IPS DF 6.9 (cell line): Measurements from ENCODE around the gene FNDC3B.

Experiments
- DNase-seq: peaks from one replicate; pipeline ENCODE4 v3.0.0-alpha.2; 2013; ENCODE audit warnings: low read depth, low spot score
- H3K27ac ChIP-seq: one replicate; pipeline ENCODE4 v1.5.1; 2013; ENCODE audit warnings: low read length, control low read depth
- H3K27me3 ChIP-seq: 2 replicates; pipeline ENCODE4 v1.6.1; 2013; ENCODE audit warnings: mild to moderate bottlenecking, low read length; ENCODE audit not compliant: control insufficient read depth, insufficient read depth
- H3K36me3 ChIP-seq: 2 replicates; pipeline ENCODE4 v1.6.1; 2013; ENCODE audit warnings: low read length; ENCODE audit not compliant: control insufficient read depth, insufficient read depth
- H3K4me1 ChIP-seq: 2 replicates; pipeline ENCODE4 v1.6.1; 2013; ENCODE audit warnings: low read length; ENCODE audit not compliant: control insufficient read depth, insufficient read depth
- H3K4me3 ChIP-seq: 2 replicates; pipeline ENCODE4 v1.5.1; 2013; ENCODE audit warnings: mild to moderate bottlenecking, low read length
- H3K9me3 ChIP-seq: 2 replicates; pipeline ENCODE4 v1.6.1; 2013; ENCODE audit warnings: low read length, inconsistent platforms; ENCODE audit not compliant: control insufficient read depth, insufficient read depth
- WGBS: extraction: QIAGEN DNeasy Blood & Tissue Kit; methylation state at CpG from one replicate; pipeline ENCODE4 v1.1.7; 2013; ENCODE audit warnings: mixed read lengths, missing lambda C conversion rate; ENCODE audit not compliant: insufficient read length, insufficient coverage; 5-methylcytosine and 5-hydroxymethylcytosine counted together

Gene FNDC3B

GRCh38 chr3:172073262-172073915 is 34.0 kb downstream of the FNDC3B start:
- H3K9me3 ChIP-seq = no peaks in the 10 kb centered on the region
- H3K27ac ChIP-seq = no peak overlapping the region
- H3K4me1 ChIP-seq = peaks cover 4% of the 10 kb centered on the region; the same call in 1 of the 2 replicates
- WGBS = no CpG with 5 or more reads among the region's 5 CpGs
- no peak for DNase-seq
- H3K27me3 ChIP-seq = no peaks in the 10 kb centered on the region
- H3K4me3 ChIP-seq = no peak overlapping the region
- H3K36me3 ChIP-seq = no peaks in the 10 kb centered on the region

GRCh38 chr3:172074032-172074431 is 34.7 kb downstream of the FNDC3B start:
- no peak for DNase-seq
- Histone ChIP-seq H3K4me3 (no peak overlapping the region), H3K4me1 (peaks cover 3% of the 10 kb centered on the region; the same call in 1 of the 2 replicates), H3K36me3 (no peaks in the 10 kb centered on the region), H3K27ac (no peak overlapping the region), H3K9me3 (no peaks in the 10 kb centered on the region), H3K27me3 (no peaks in the 10 kb centered on the region)
- no CpG with 5 or more reads among the region's 2 CpGs for WGBS

- H3K4me1 ChIP-seq = 0 out of 2 replicates have a peak, but pooled peaks cover 3% of the 10 kb centered on the region
- H3K9me3 ChIP-seq = no peaks in the 10 kb centered on the region
- WGBS = no CpG with 5 or more reads among the region's 4 CpGs
- DNase-seq = no peak
- H3K4me3 ChIP-seq = no peak overlapping the region
- no peaks in the 10 kb centered on the region for H3K27me3 ChIP-seq
- H3K27ac ChIP-seq = no peak overlapping the region
- H3K36me3 ChIP-seq = no peaks in the 10 kb centered on the region
These were observed 35.2 kb downstream of the FNDC3B start for GRCh38 chr3:172074586-172074985.

GRCh38 chr3:172076212-172076611 is 36.8 kb downstream of the FNDC3B start:
- 0 out of 2 replicates have a peak, but pooled peaks cover 3% of the 10 kb centered on the region for H3K4me1 ChIP-seq
- no peak for DNase-seq
- H3K27me3 ChIP-seq = no peaks in the 10 kb centered on the region
- H3K27ac ChIP-seq = no peak overlapping the region
- H3K36me3 ChIP-seq = no peaks in the 10 kb centered on the region
- H3K9me3 ChIP-seq = no peaks in the 10 kb centered on the region
- no CpG with 5 or more reads among the region's 2 CpGs for WGBS
- H3K4me3 ChIP-seq = no peak overlapping the region

- Histone ChIP-seq H3K4me3 (no peak overlapping the region), H3K27ac (no peak overlapping the region), H3K27me3 (no peaks in the 10 kb centered on the region), H3K9me3 (no peaks in the 10 kb centered on the region), H3K4me1 (0 out of 2 replicates have a peak, but pooled peaks cover 3% of the 10 kb centered on the region), H3K36me3 (0 out of 2 replicates have a peak, but pooled peaks cover 2% of the 10 kb centered on the region)
- no CpG with 5 or more reads among the region's 4 CpGs for WGBS
- no peak for DNase-seq
These were observed 37.9 kb downstream of the FNDC3B start for GRCh38 chr3:172077197-172077757.

- no peak overlapping the region for H3K27ac ChIP-seq
- DNase-seq = no peak
- no CpG with 5 or more reads among the region's 4 CpGs for WGBS
- no peak overlapping the region for H3K4me3 ChIP-seq
- no peaks in the 10 kb centered on the region for H3K9me3 ChIP-seq
- 0 out of 2 replicates have a peak, but pooled peaks cover 1% of the 10 kb centered on the region for H3K4me1 ChIP-seq
- no peaks in the 10 kb centered on the region for H3K27me3 ChIP-seq
- H3K36me3 ChIP-seq = 0 out of 2 replicates have a peak, but pooled peaks cover 2% of the 10 kb centered on the region
These were observed 38.9 kb downstream of the FNDC3B start for GRCh38 chr3:172078244-172078643.

- WGBS = no CpG with 5 or more reads among the region's 6 CpGs
- no peaks in the 10 kb centered on the region for H3K27me3 ChIP-seq
- no peak overlapping the region for H3K4me3 ChIP-seq
- H3K27ac ChIP-seq = no peak overlapping the region
- no peak for DNase-seq
- 0 out of 2 replicates have a peak, but pooled peaks cover 2% of the 10 kb centered on the region for H3K36me3 ChIP-seq
- H3K4me1 ChIP-seq = 0 out of 2 replicates have a peak, but pooled peaks cover 1% of the 10 kb centered on the region
- H3K9me3 ChIP-seq = no peaks in the 10 kb centered on the region
These were observed 39.3 kb downstream of the FNDC3B start for GRCh38 chr3:172078721-172079120.

- DNase-seq = no peak
- Histone ChIP-seq H3K4me1 (no peaks in the 10 kb centered on the region), H3K4me3 (no peak overlapping the region), H3K36me3 (0 out of 2 replicates have a peak, but pooled peaks cover 2% of the 10 kb centered on the region), H3K27ac (no peak overlapping the region), H3K27me3 (no peaks in the 10 kb centered on the region), H3K9me3 (no peaks in the 10 kb centered on the region)
- no CpG with 5 or more reads among the region's 3 CpGs for WGBS
These were observed 40.1 kb downstream of the FNDC3B start for GRCh38 chr3:172079326-172079976.

GRCh38 chr3:172080503-172080902 is 41.1 kb downstream of the FNDC3B start:
- no peaks in the 10 kb centered on the region for H3K27me3 ChIP-seq
- no peaks in the 10 kb centered on the region for H3K4me1 ChIP-seq
- DNase-seq = no peak
- 0 out of 2 replicates have a peak, but pooled peaks cover 2% of the 10 kb centered on the region for H3K36me3 ChIP-seq
- no peak overlapping the region for H3K4me3 ChIP-seq
- no peaks in the 10 kb centered on the region for H3K9me3 ChIP-seq
- no peak overlapping the region for H3K27ac ChIP-seq
- WGBS = no CpG with 5 or more reads among the region's 1 CpG

GRCh38 chr3:172082269-172082668 is 42.9 kb downstream of the FNDC3B start:
- DNase-seq = no peak
- H3K27ac ChIP-seq = no peak overlapping the region
- no peaks in the 10 kb centered on the region for H3K4me1 ChIP-seq
- no peaks in the 10 kb centered on the region for H3K27me3 ChIP-seq
- no peaks in the 10 kb centered on the region for H3K9me3 ChIP-seq
- 0 out of 2 replicates have a peak, but pooled peaks cover 2% of the 10 kb centered on the region for H3K36me3 ChIP-seq
- H3K4me3 ChIP-seq = no peak overlapping the region
- no CpG with 5 or more reads among the region's 5 CpGs for WGBS
